SH-SY5Y (cell line): ENCODE data around the gene MAVS.

ENCODE experiments used
- GATA2 ChIP-seq: IDR thresholded peaks from 2 replicates; pipeline ENCODE4 v1.6.1; 2011; ENCODE audit warnings: mild to moderate bottlenecking, low read depth, low read length
- GATA3 ChIP-seq: IDR thresholded peaks from 2 replicates; pipeline ENCODE4 v1.6.1; 2011; ENCODE audit warnings: low read depth, mild to moderate bottlenecking, low read length, moderate library complexity

The MAVS gene

DNA sequence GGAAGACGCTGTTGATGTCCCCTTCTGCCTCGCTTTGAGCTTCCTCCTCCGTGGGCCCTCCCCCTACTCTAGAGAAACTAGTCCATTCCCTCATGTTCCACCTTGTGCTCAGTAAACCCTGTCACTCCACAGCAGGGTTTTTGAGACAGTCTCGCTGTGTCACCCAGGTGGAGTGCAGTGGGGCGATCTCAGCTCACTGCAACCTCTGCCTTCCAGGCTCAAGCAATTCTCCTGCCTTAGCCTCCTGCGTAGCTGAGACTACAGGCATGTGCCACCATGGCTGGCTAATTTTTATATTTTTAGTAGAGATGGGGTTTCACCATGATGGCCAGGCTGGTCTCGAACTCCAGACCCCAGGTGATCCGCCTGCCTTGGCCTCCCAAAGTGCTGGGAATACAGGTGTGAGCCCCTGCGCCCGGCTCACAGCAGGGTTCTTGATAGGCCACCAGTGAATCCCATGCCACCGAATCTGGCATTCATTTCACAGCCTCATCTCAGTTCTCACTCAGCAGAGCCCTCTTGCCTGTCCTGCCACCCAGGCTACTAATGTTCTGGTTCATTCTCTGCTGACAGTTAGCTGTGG lies 78.6 kb downstream of the MAVS start:
- TF ChIP-seq GATA2 (no peak), GATA3 (no peak)
